ENCODE results near the gene MSX2. TPM values are rescaled to one million over a fixed set of nuclear protein-coding genes. Genes with fewer than 3 reads are reported as not detected.

The MSX2 gene
- total RNA-seq, 1 donor from 2014 or later = 3.7 TPM

- no peak for DNase-seq (ENCODE audit: low read depth)
- no peak overlapping the region for H3K4me3 ChIP-seq (ENCODE audit: low read depth, low read length)
- no peak for TF ChIP-seq CTCF (conservative IDR thresholded peaks at IDR 0.05; ENCODE audit: low read depth, low read length)
Observed at GRCh38 chr5:174726916-174727793, 2.8 kb downstream of the MSX2 start.

DNA sequence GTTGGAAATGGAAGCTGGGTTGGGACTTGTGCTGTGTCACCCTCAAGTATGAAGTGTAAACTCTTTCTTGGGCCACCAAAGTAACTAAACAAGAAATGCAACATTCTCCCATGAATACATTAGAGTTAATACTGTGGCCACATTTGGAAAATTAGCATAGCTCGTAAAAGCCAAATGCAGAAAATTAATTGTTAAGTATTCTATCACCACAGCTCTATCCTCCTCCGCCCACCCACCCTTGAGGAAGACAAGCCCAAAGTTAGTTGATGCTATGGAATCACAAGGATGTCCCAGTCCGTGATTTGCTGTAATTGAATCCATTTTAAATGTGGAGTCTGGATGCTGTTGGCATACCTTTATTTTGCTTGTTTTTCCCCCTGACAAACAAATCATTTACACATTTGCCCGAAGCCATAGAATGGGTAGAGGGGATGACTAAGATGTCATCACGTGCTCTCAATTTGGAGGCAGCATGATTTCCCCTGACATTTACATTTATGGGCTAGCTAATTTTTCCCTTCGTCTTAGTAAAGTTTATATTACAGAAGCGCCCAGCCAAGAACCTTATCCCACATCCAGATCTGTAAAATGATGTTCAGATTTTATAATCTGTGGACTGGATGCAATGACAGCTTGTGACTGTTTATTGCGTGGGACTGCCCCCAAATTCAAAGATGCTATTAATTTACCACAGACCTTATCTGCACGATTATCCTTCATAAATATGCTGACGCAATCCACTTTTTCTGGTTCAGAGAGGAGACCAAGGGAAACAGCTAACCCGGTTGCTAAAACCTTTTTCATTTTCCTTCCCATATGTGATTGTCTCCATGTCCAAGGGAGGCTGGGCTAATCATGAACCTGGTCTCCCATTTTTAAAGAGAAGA, 3.7 kb downstream of the MSX2 start:
- no peak for TF ChIP-seq CTCF (conservative IDR thresholded peaks at IDR 0.05; ENCODE audit: low read depth, low read length)
- no peak overlapping the region for H3K4me3 ChIP-seq (ENCODE audit: low read depth, low read length)
- DNase-seq (ENCODE audit: low read depth) = no peak

DNA sequence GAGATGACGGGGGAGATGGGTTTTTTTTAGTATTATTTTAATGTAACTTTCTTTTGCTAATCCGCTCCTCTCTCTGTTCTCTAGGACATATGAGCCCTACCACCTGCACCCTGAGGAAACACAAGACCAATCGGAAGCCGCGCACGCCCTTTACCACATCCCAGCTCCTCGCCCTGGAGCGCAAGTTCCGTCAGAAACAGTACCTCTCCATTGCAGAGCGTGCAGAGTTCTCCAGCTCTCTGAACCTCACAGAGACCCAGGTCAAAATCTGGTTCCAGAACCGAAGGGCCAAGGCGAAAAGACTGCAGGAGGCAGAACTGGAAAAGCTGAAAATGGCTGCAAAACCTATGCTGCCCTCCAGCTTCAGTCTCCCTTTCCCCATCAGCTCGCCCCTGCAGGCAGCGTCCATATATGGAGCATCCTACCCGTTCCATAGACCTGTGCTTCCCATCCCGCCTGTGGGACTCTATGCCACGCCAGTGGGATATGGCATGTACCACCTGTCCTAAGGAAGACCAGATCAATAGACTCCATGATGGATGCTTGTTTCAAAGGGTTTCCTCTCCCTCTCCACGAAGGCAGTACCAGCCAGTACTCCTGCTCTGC, 4.8 kb downstream of the MSX2 start:
- no peak for TF ChIP-seq CTCF (conservative IDR thresholded peaks at IDR 0.05; ENCODE audit: low read depth, low read length)
- DNase-seq (ENCODE audit: low read depth) = no peak
- no peak overlapping the region for H3K4me3 ChIP-seq (ENCODE audit: low read depth, low read length)

- TF ChIP-seq CTCF (conservative IDR thresholded peaks at IDR 0.05; ENCODE audit: low read depth, low read length) = no peak
- DNase-seq (ENCODE audit: low read depth) = no peak
- no peak overlapping the region for H3K4me3 ChIP-seq (ENCODE audit: low read depth, low read length)
Observed at GRCh38 chr5:174731214-174732035, 7.0 kb downstream of the MSX2 start.

GRCh38 chr5:174732036-174733020, 7.9 kb downstream of the MSX2 start:
- H3K4me3 ChIP-seq (ENCODE audit: low read depth, low read length) = no peak overlapping the region
- no peak for TF ChIP-seq CTCF (conservative IDR thresholded peaks at IDR 0.05; ENCODE audit: low read depth, low read length)
- no peak for DNase-seq (ENCODE audit: low read depth)
